ENCODE measurements around the gene GIPC2. TPM values are rescaled to one million over a fixed set of nuclear protein-coding genes. Genes with fewer than 3 reads are reported as not detected.
A peak's percentile ranks its signal among the peaks of the same experiment; 100 is the strongest.

Gene GIPC2
- polyA plus RNA-seq, 1 donor (not counting 4 experiments of a cell fraction or from before 2014, with no cell fraction given) = 0.28 TPM

- H3K4me2 ChIP-seq (ENCODE audit: control insufficient read depth, extremely low read depth, insufficient read depth, low read depth, low read length) = peak overlapping the region; percentile 20
- FAIRE-seq = peak; percentile 67
- peak overlapping the region; percentile 22 for H3K27ac ChIP-seq (ENCODE audit: control insufficient read depth, insufficient read depth, low read length)
Observed at GRCh38 chr1:78071696-78072095, 25.9 kb downstream of the GIPC2 start.

GRCh38 chr1:78072216-78072615, 26.4 kb downstream of the GIPC2 start:
- H3K27me3 ChIP-seq (ENCODE audit: control insufficient read depth, extremely low read depth, insufficient read depth, low read length) = no peaks in the 10 kb centered on the region
- H4K20me1 ChIP-seq (ENCODE audit: control insufficient read depth, extremely low read depth, insufficient read depth, low read length) = no peaks in the 10 kb centered on the region
- H3K4me1 ChIP-seq (ENCODE audit: control insufficient read depth, extremely low read depth, insufficient read depth, low read length) = peaks cover 24% of the 10 kb centered on the region
- no peaks in the 10 kb centered on the region for H3K9me3 ChIP-seq (ENCODE audit: control insufficient read depth, low read depth, low read length)
- H3K79me2 ChIP-seq (ENCODE audit: control insufficient read depth, insufficient read depth, low read length) = no peaks in the 10 kb centered on the region
- H3K4me3 ChIP-seq (ENCODE audit: control insufficient read depth in 2 of 3, extremely low read depth in 1 of 3, insufficient read depth in 2 of 3, low read depth in 1 of 3, low read length in 3 of 3) = no peak overlapping the region
- no peaks in the 10 kb centered on the region for H3K36me3 ChIP-seq (ENCODE audit: control insufficient read depth in 2 of 2, extremely low read depth in 1 of 2, insufficient read depth in 2 of 2, low read length in 2 of 2)
- FAIRE-seq = no peak
- TF ChIP-seq EZH2 (IDR thresholded peaks at IDR 0.05; ENCODE audit: low read length) = no peak
- no peak for TF ChIP-seq CTCF (optimal IDR thresholded peaks at IDR 0.05 in 1 of 3, IDR thresholded peaks at IDR 0.05 in 1 of 3, conservative IDR thresholded peaks at IDR 0.05 in 1 of 3; ENCODE audit: extremely low read depth in 1 of 3, insufficient read depth in 2 of 3, low read length in 3 of 3)
- H3K4me2 ChIP-seq (ENCODE audit: control insufficient read depth, extremely low read depth, insufficient read depth, low read depth, low read length) = no peak overlapping the region
- dilution Hi-C loops (cut with MboI; ENCODE audit: extremely low pct_ligation_motif_present, low sequenced_read_pairs) = no loop called here
- H3K9me1 ChIP-seq (ENCODE audit: control insufficient read depth, extremely low read depth, insufficient read depth, low read length) = no peaks in the 10 kb centered on the region
- no peak overlapping the region for H3K9ac ChIP-seq (ENCODE audit: control insufficient read depth, extremely low read depth, insufficient read depth, low read length)
- no peak overlapping the region for H2AFZ ChIP-seq (ENCODE audit: control insufficient read depth, low read length)
- DNase-seq (ENCODE audit: low read depth, low spot score) = no peak
- H3K27ac ChIP-seq (ENCODE audit: control insufficient read depth, insufficient read depth, low read length) = no peak overlapping the region

More at GRCh38 chr1:78071696-78072095, 25.9 kb downstream of the GIPC2 start:
- Histone ChIP-seq H3K36me3 (ENCODE audit: control insufficient read depth in 2 of 2, extremely low read depth in 1 of 2, insufficient read depth in 2 of 2, low read length in 2 of 2) (no peaks in the 10 kb centered on the region), H3K9ac (ENCODE audit: control insufficient read depth, extremely low read depth, insufficient read depth, low read length) (no peak overlapping the region), H3K27me3 (ENCODE audit: control insufficient read depth, extremely low read depth, insufficient read depth, low read length) (no peaks in the 10 kb centered on the region), H4K20me1 (ENCODE audit: control insufficient read depth, extremely low read depth, insufficient read depth, low read length) (no peaks in the 10 kb centered on the region), H2AFZ (ENCODE audit: control insufficient read depth, low read length) (no peak overlapping the region), H3K4me1 (ENCODE audit: control insufficient read depth, extremely low read depth, insufficient read depth, low read length) (peaks cover 24% of the 10 kb centered on the region), H3K4me3 (ENCODE audit: control insufficient read depth in 2 of 3, extremely low read depth in 1 of 3, insufficient read depth in 2 of 3, low read depth in 1 of 3, low read length in 3 of 3) (no peak overlapping the region), H3K9me1 (ENCODE audit: control insufficient read depth, extremely low read depth, insufficient read depth, low read length) (no peaks in the 10 kb centered on the region), H3K9me3 (ENCODE audit: control insufficient read depth, low read depth, low read length) (no peaks in the 10 kb centered on the region), H3K79me2 (ENCODE audit: control insufficient read depth, insufficient read depth, low read length) (no peaks in the 10 kb centered on the region)
- dilution Hi-C loops (cut with MboI; ENCODE audit: extremely low pct_ligation_motif_present, low sequenced_read_pairs) = no loop called here
- DNase-seq (ENCODE audit: low read depth, low spot score) = no peak
- no peak for TF ChIP-seq EZH2 (IDR thresholded peaks at IDR 0.05; ENCODE audit: low read length)
- TF ChIP-seq CTCF (optimal IDR thresholded peaks at IDR 0.05 in 1 of 3, IDR thresholded peaks at IDR 0.05 in 1 of 3, conservative IDR thresholded peaks at IDR 0.05 in 1 of 3; ENCODE audit: extremely low read depth in 1 of 3, insufficient read depth in 2 of 3, low read length in 3 of 3) = no peak

All from keratinocyte (primary cell).